OCI-LY3 (cell line): ENCODE data around the gene TERF2IP.

Experiments
- CTCF ChIP-seq: fragments of 200-600, 300-600 bp; sonication (generic); IDR thresholded peaks from 2 replicates; pipeline ENCODE4 v1.5.1; 2014; ENCODE audit warnings: antibody characterized with exemption, low read length, low read depth
- EZH2phosphoT487 ChIP-seq: fragments of 200-600 bp; shearing (Covaris generic); IDR thresholded peaks from 2 replicates; pipeline ENCODE4 v1.6.1; 2018; ENCODE audit warnings: antibody characterized with exemption, mixed run types, low read depth

GRCh38 chr16:75640598-75640997, 7.0 kb upstream of the TERF2IP start:
- TF ChIP-seq CTCF (no peak), EZH2phosphoT487 (no peak)
